Mesendoderm (in vitro differentiated cells): ENCODE data around the gene SEBOX.

Experiments
- DNase-seq: peaks from one replicate; pipeline ENCODE4 v3.0.0; 2013
- H2AK5ac ChIP-seq: 2 replicates; pipeline ENCODE4 v1.6.1; 2013; ENCODE audit warnings: low read length, inconsistent platforms
- H2BK120ac ChIP-seq: 2 replicates; pipeline ENCODE4 v1.6.1; 2013; ENCODE audit warnings: low read depth, mild to moderate bottlenecking, low read length, moderate library complexity, mixed read lengths
- H2BK15ac ChIP-seq: replicated peaks from 2 replicates; pipeline ENCODE4 v1.6.1; 2013; ENCODE audit warnings: low read depth, mild to moderate bottlenecking, moderate library complexity
- H2BK5ac ChIP-seq: 2 replicates; pipeline ENCODE4 v1.6.1; 2013; ENCODE audit warnings: low read length, inconsistent platforms
- H3K18ac ChIP-seq: 2 replicates; pipeline ENCODE4 v1.6.1; 2013; ENCODE audit warnings: mild to moderate bottlenecking, low read length, mixed read lengths
- H3K23ac ChIP-seq: one replicate; pipeline ENCODE4 v1.6.1; 2013; ENCODE audit warnings: low read length
- H3K27ac ChIP-seq: 2 replicates; pipeline ENCODE4 v1.5.1; 2013; ENCODE audit warnings: low read depth, mild to moderate bottlenecking, inconsistent platforms, low read length, moderate library complexity
- H3K27me3 ChIP-seq: 2 replicates; pipeline ENCODE4 v1.6.1; 2013; ENCODE audit warnings: low read length, control low read depth, mild to moderate bottlenecking, inconsistent platforms; ENCODE audit not compliant: insufficient read depth, poor library complexity
- H3K36me3 ChIP-seq: 2 replicates; pipeline ENCODE4 v1.6.1; 2013; ENCODE audit warnings: low read length, inconsistent platforms; ENCODE audit not compliant: control insufficient read depth, insufficient read depth
- H3K4ac ChIP-seq: one replicate; pipeline ENCODE4 v1.6.1; 2013; ENCODE audit warnings: low read depth, mild to moderate bottlenecking, low read length, moderate library complexity
- H3K4me1 ChIP-seq: 2 replicates; pipeline ENCODE4 v1.6.1; 2013; ENCODE audit warnings: low read depth, low read length, inconsistent platforms; ENCODE audit not compliant: control insufficient read depth
- H3K4me2 ChIP-seq: 2 replicates; pipeline ENCODE4 v1.6.1; 2013; ENCODE audit warnings: low read length
- H3K4me3 ChIP-seq: 2 replicates; pipeline ENCODE4 v1.5.1; 2013; ENCODE audit warnings: mild to moderate bottlenecking, low read length
- H3K56ac ChIP-seq: one replicate; pipeline ENCODE4 v1.6.1; 2013; ENCODE audit warnings: low read length
- H3K79me1 ChIP-seq: 2 replicates; pipeline ENCODE4 v1.6.1; 2013; ENCODE audit warnings: low read length, inconsistent platforms
- H3K79me2 ChIP-seq: 2 replicates; pipeline ENCODE4 v1.6.1; 2013; ENCODE audit warnings: mild to moderate bottlenecking, low read length; ENCODE audit not compliant: control insufficient read depth, insufficient read depth
- H3K9ac ChIP-seq: 2 replicates; pipeline ENCODE4 v1.6.1; 2013; ENCODE audit warnings: low read length, inconsistent platforms
- H4K5ac ChIP-seq: one replicate; pipeline ENCODE4 v1.6.1; 2013; ENCODE audit warnings: low read length
- H4K8ac ChIP-seq: one replicate; pipeline ENCODE4 v1.6.1; 2013; ENCODE audit warnings: low read depth, mild to moderate bottlenecking, control low read depth, low read length, moderate library complexity
- WGBS: extraction: QIAGEN DNeasy Blood & Tissue Kit; methylation state at CpG from one replicate; pipeline ENCODE4 v1.1.7; 2013; ENCODE audit warnings: low lambda C conversion rate, missing lambda C conversion rate; ENCODE audit not compliant: insufficient coverage; ENCODE audit errors: extremely low coverage; 5-methylcytosine and 5-hydroxymethylcytosine counted together

SEBOX gene

DNA sequence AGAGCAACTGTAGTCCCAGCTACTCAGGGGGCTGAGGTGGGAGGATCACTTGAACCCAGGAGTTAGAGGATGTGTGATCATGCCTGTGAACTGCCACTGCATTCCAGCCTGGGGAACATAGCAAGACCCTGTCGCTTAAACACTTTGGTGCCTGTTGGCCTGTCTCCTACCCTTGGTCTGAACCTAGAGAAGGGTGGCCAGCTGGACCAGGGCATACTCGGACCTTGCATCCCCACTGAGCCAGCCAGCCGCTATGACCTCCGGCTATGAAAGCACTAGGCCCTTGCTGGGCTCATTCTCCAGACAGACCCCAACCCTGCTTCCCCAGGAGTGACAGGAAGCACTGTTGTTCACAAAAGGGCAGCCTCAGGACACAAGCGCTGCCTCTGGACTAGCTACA is 34.3 kb downstream of the SEBOX start:
- H2BK120ac ChIP-seq, result no peak overlapping the region
- no peak overlapping the region for H3K4ac ChIP-seq
- no peak for DNase-seq
- peaks cover 11% of the 10 kb centered on the region for H3K79me1 ChIP-seq
- no peak overlapping the region for H3K27ac ChIP-seq
- H4K8ac ChIP-seq, result no peak overlapping the region
- no peak overlapping the region for H3K18ac ChIP-seq
- no peak overlapping the region for H3K4me2 ChIP-seq
- peaks cover 3% of the 10 kb centered on the region for H3K79me2 ChIP-seq
- H3K56ac ChIP-seq, result no peak overlapping the region
- no peak overlapping the region for H3K23ac ChIP-seq
- no peak overlapping the region for H2BK5ac ChIP-seq
- H2AK5ac ChIP-seq, result no peak overlapping the region
- no peak overlapping the region for H3K9ac ChIP-seq
- no peak overlapping the region for H2BK15ac ChIP-seq
- H3K4me3 ChIP-seq, result no peak overlapping the region
- H4K5ac ChIP-seq, result no peak overlapping the region
- no CpG with 5 or more reads among the region's 5 CpGs for WGBS
- H3K4me1 ChIP-seq, result peaks cover 6% of the 10 kb centered on the region
- H3K36me3 ChIP-seq, result peaks cover 11% of the 10 kb centered on the region
- no peaks in the 10 kb centered on the region for H3K27me3 ChIP-seq

DNA sequence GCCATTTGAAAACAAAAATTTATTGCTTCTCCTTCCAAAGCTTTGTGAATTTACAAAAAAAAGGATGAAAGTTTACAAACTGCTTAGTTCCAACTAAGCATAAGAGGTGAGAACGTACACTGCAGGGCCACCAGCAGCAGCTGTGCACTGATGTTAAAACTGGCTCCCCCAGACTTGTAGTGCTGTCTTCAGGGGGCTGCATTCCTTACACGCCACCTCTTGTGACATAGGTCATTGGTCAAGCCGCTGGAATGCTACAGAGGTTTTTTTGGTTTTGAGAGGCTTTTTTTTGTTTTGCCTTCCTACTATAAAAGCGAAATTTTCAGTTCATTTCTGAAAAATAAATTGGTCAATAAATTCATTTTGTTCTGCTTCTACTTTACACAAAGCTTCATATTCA is 36.7 kb downstream of the SEBOX start:
- Histone ChIP-seq H3K9ac (no peak overlapping the region), H2BK120ac (no peak overlapping the region), H3K79me1 (peaks cover 12% of the 10 kb centered on the region), H2BK15ac (no peak overlapping the region), H3K56ac (no peak overlapping the region), H3K27me3 (no peaks in the 10 kb centered on the region), H3K18ac (no peak overlapping the region), H2AK5ac (no peak overlapping the region), H3K27ac (no peak overlapping the region), H3K36me3 (peaks cover 11% of the 10 kb centered on the region), H4K8ac (no peak overlapping the region), H3K4me1 (no peaks in the 10 kb centered on the region), H3K4me2 (no peak overlapping the region), H3K79me2 (peaks cover 21% of the 10 kb centered on the region), H4K5ac (no peak overlapping the region), H3K4ac (no peak overlapping the region), H2BK5ac (no peak overlapping the region), H3K23ac (no peak overlapping the region), H3K4me3 (no peak overlapping the region)
- DNase-seq, result no peak
- no CpG with 5 or more reads among the region's 4 CpGs for WGBS

- Histone ChIP-seq H3K4me1 (no peaks in the 10 kb centered on the region), H3K18ac (no peak overlapping the region), H3K9ac (no peak overlapping the region), H2BK120ac (no peak overlapping the region), H3K27me3 (no peaks in the 10 kb centered on the region), H3K4me2 (no peak overlapping the region), H3K4ac (no peak overlapping the region), H3K79me2 (peaks cover 26% of the 10 kb centered on the region), H4K5ac (no peak overlapping the region), H3K4me3 (no peak overlapping the region), H3K23ac (no peak overlapping the region), H3K79me1 (peaks cover 12% of the 10 kb centered on the region), H4K8ac (no peak overlapping the region), H3K27ac (no peak overlapping the region), H3K36me3 (peaks cover 11% of the 10 kb centered on the region), H3K56ac (no peak overlapping the region), H2AK5ac (no peak overlapping the region), H2BK15ac (no peak overlapping the region), H2BK5ac (no peak overlapping the region)
- WGBS, result no CpG with 5 or more reads among the region's 3 CpGs
- DNase-seq, result no peak
Measured at GRCh38 chr17:28327709-28328108, 37.3 kb downstream of the SEBOX start.

DNA sequence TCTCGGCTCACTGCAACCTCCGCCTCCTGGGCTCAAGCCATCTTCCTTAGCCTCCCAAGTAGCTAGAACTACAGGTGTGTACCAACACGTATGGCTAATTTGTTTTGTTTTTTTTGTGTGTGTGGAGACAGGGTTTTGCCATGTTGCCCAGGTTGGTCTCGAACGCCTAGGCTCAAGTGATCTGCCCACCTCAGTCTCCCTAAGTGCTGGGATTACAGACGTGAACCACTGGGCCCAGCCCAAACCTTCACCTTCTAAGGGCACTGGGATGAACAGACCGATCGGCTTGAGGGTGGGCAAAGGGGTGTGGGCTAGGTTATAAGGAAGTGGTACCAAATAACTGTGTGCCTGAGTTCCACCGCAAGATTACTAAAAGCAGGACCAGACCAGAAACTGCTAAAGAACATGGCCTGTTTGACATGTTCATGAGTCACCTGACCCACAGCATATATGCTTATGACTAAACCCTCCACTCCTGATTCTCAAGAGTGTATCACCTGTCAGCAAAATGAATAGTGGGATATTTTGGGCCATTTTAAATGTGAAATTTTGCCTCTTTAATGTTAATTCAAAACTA is 37.9 kb downstream of the SEBOX start:
- Histone ChIP-seq H2BK5ac (no peak overlapping the region), H3K23ac (no peak overlapping the region), H2BK15ac (no peak overlapping the region), H3K18ac (no peak overlapping the region), H3K27me3 (no peaks in the 10 kb centered on the region), H3K79me2 (peaks cover 32% of the 10 kb centered on the region), H2BK120ac (no peak overlapping the region), H3K4ac (no peak overlapping the region), H2AK5ac (no peak overlapping the region), H4K5ac (no peak overlapping the region), H3K56ac (no peak overlapping the region), H3K4me3 (no peak overlapping the region), H3K4me2 (no peak overlapping the region), H3K27ac (no peak overlapping the region), H3K4me1 (no peaks in the 10 kb centered on the region), H4K8ac (no peak overlapping the region), H3K79me1 (peaks cover 12% of the 10 kb centered on the region), H3K36me3 (peaks cover 11% of the 10 kb centered on the region), H3K9ac (no peak overlapping the region)
- no CpG with 5 or more reads among the region's 9 CpGs for WGBS
- DNase-seq, result no peak

DNA sequence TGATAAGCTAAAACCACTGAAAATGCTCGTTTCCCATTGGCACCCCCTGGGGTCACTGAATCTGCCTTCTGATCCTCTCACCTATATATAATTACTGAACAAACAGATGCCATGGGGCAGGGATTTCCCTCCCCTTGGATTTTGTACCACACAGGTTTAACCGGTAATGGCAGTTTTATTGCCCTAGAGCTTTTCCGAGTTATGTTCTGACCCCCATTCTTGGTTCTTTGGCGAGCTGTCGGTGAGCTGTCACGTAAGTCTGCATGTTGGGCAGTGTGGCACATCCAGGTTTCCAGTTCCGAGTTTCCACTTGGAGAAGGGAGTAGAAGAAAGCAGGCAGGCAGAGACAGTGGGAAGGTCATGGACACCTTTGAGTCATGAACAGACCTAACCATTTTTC is 38.9 kb downstream of the SEBOX start:
- Histone ChIP-seq H3K27me3 (no peaks in the 10 kb centered on the region), H3K4me1 (no peaks in the 10 kb centered on the region), H3K4me3 (no peak overlapping the region), H4K5ac (no peak overlapping the region), H3K56ac (no peak overlapping the region), H2AK5ac (no peak overlapping the region), H3K79me1 (peaks cover 12% of the 10 kb centered on the region), H3K23ac (no peak overlapping the region), H3K18ac (no peak overlapping the region), H4K8ac (no peak overlapping the region), H3K27ac (no peak overlapping the region), H3K4me2 (no peak overlapping the region), H2BK15ac (no peak overlapping the region), H2BK5ac (no peak overlapping the region), H3K79me2 (peaks cover 42% of the 10 kb centered on the region), H2BK120ac (no peak overlapping the region), H3K9ac (no peak overlapping the region), H3K36me3 (peaks cover 11% of the 10 kb centered on the region), H3K4ac (no peak overlapping the region)
- DNase-seq, result no peak
- WGBS, result no CpG with 5 or more reads among the region's 7 CpGs

- peaks cover 4% of the 10 kb centered on the region for H3K4me1 ChIP-seq
- no peak for DNase-seq
- peaks cover 51% of the 10 kb centered on the region for H3K79me2 ChIP-seq
- H3K27me3 ChIP-seq, result no peaks in the 10 kb centered on the region
- H3K23ac ChIP-seq, result no peak overlapping the region
- H3K56ac ChIP-seq, result no peak overlapping the region
- peaks cover 15% of the 10 kb centered on the region for H3K79me1 ChIP-seq
- no peak overlapping the region for H3K4me2 ChIP-seq
- no peak overlapping the region for H4K8ac ChIP-seq
- peaks cover 11% of the 10 kb centered on the region for H3K36me3 ChIP-seq
- H3K4me3 ChIP-seq, result no peak overlapping the region
- no peak overlapping the region for H2BK5ac ChIP-seq
- no peak overlapping the region for H2AK5ac ChIP-seq
- H3K27ac ChIP-seq, result no peak overlapping the region
- no peak overlapping the region for H2BK120ac ChIP-seq
- no CpG with 5 or more reads among the region's 5 CpGs for WGBS
- H3K18ac ChIP-seq, result no peak overlapping the region
- no peak overlapping the region for H4K5ac ChIP-seq
- no peak overlapping the region for H3K9ac ChIP-seq
- no peak overlapping the region for H3K4ac ChIP-seq
- no peak overlapping the region for H2BK15ac ChIP-seq
Measured at GRCh38 chr17:28325211-28325610, 39.8 kb downstream of the SEBOX start.
